Chondrocyte (in vitro differentiated cells): Measurements from ENCODE around the gene SLIT3. TPM values are rescaled to one million over a fixed set of nuclear protein-coding genes. Genes with fewer than 3 reads are reported as not detected.
A peak's percentile ranks its signal among the peaks of the same experiment; 100 is the strongest.

Experiments used
- DNase-seq: peaks from one replicate; pipeline ENCODE4 v3.0.0; 2021; ENCODE audit warnings: mixed read lengths, low spot score
- H3K27ac Mint-ChIP-seq: one replicate; pipeline ENCODE4 v1.8.0; 2021; ENCODE audit warnings: mild to moderate bottlenecking, moderate library complexity, mixed read lengths; ENCODE audit not compliant: unreplicated experiment
- H3K27me3 Mint-ChIP-seq: 2 replicates; pipeline ENCODE4 v1.8.0; 2021; ENCODE audit warnings: low read depth, mixed read lengths
- H3K36me3 Mint-ChIP-seq: 2 replicates; pipeline ENCODE4 v1.8.0; 2021; ENCODE audit warnings: low read depth, mixed read lengths
- H3K4me1 Mint-ChIP-seq: 2 replicates; pipeline ENCODE4 v1.8.0; 2021; ENCODE audit warnings: low read depth, mild to moderate bottlenecking, mixed read lengths
- H3K4me3 Mint-ChIP-seq: one replicate; pipeline ENCODE4 v1.8.0; 2021; ENCODE audit warnings: mild to moderate bottlenecking, moderate library complexity, mixed read lengths; ENCODE audit not compliant: unreplicated experiment
- H3K9me3 Mint-ChIP-seq: 2 replicates; pipeline ENCODE4 v1.8.0; 2021; ENCODE audit warnings: low read depth, mixed read lengths
- CTCF ChIP-seq: fragments of 200-600 bp; sonication (generic); IDR thresholded peaks from 2 replicates; pipeline ENCODE4 v1.5.0; 2021; ENCODE audit warnings: antibody characterized with exemption, mild to moderate bottlenecking, moderate library complexity
- total RNA-seq: library from RNA; stranded (reverse); gene quantifications from 3 replicates; pipeline ENCODE4 v1.2.1, GENCODE V29; 2021

SLIT3 gene
- total RNA-seq, 1 donor from 2014 or later = 116 TPM

GRCh38 chr5:168876419-168876818 lies 424.5 kb downstream of the SLIT3 start:
- H3K9me3 Mint-ChIP-seq = no peaks in the 10 kb centered on the region
- H3K27me3 Mint-ChIP-seq = no peaks in the 10 kb centered on the region
- peaks cover 5% of the 10 kb centered on the region for H3K36me3 Mint-ChIP-seq
- DNase-seq = no peak
- no peak for TF ChIP-seq CTCF
- H3K27ac Mint-ChIP-seq = no peak overlapping the region
- H3K4me3 Mint-ChIP-seq = no peak overlapping the region
- H3K4me1 Mint-ChIP-seq = peaks cover 33% of the 10 kb centered on the region

- H3K27me3 Mint-ChIP-seq = no peaks in the 10 kb centered on the region
These were observed 425.1 kb downstream of the SLIT3 start for GRCh38 chr5:168875832-168876231.

GRCh38 chr5:168874713-168875380 lies 426.1 kb downstream of the SLIT3 start:
- DNase-seq = no peak
- peaks cover 24% of the 10 kb centered on the region for H3K4me1 Mint-ChIP-seq

More at GRCh38 chr5:168875832-168876231, 425.1 kb downstream of the SLIT3 start:
- H3K4me1 Mint-ChIP-seq = peaks cover 30% of the 10 kb centered on the region
- H3K27ac Mint-ChIP-seq = peak overlapping the region; percentile 18
- H3K36me3 Mint-ChIP-seq = peaks cover 5% of the 10 kb centered on the region
- no peak for DNase-seq
- no peak overlapping the region for H3K4me3 Mint-ChIP-seq
- no peak for TF ChIP-seq CTCF
- no peaks in the 10 kb centered on the region for H3K9me3 Mint-ChIP-seq

GRCh38 chr5:168872246-168872645 lies 428.7 kb downstream of the SLIT3 start:
- Mint-ChIP-seq H3K27ac (no peak overlapping the region), H3K27me3 (no peaks in the 10 kb centered on the region), H3K9me3 (no peaks in the 10 kb centered on the region), H3K4me3 (no peak overlapping the region), H3K36me3 (peaks cover 3% of the 10 kb centered on the region), H3K4me1 (peaks cover 14% of the 10 kb centered on the region)
- DNase-seq = no peak
- TF ChIP-seq CTCF = no peak

More at GRCh38 chr5:168874713-168875380, 426.1 kb downstream of the SLIT3 start:
- H3K27ac Mint-ChIP-seq = peak overlapping the region; percentile 13
- no peaks in the 10 kb centered on the region for H3K27me3 Mint-ChIP-seq
- peaks cover 5% of the 10 kb centered on the region for H3K36me3 Mint-ChIP-seq
- H3K9me3 Mint-ChIP-seq = no peaks in the 10 kb centered on the region
- TF ChIP-seq CTCF = peak; percentile 71
- H3K4me3 Mint-ChIP-seq = no peak overlapping the region

GRCh38 chr5:168870910-168871309 lies 430.0 kb downstream of the SLIT3 start:
- H3K36me3 Mint-ChIP-seq = no peaks in the 10 kb centered on the region

More at GRCh38 chr5:168870910-168871309, 430.0 kb downstream of the SLIT3 start:
- Mint-ChIP-seq H3K4me1 (peaks cover 14% of the 10 kb centered on the region), H3K9me3 (no peaks in the 10 kb centered on the region), H3K4me3 (no peak overlapping the region), H3K27ac (no peak overlapping the region), H3K27me3 (no peaks in the 10 kb centered on the region)
- no peak for TF ChIP-seq CTCF
- no peak for DNase-seq
